GM19043 (cell line): ENCODE data around the gene MUC4.
"Not testable (repeated sequence)": the region's sequence is repeated elsewhere in the genome, so short reads cannot be mapped to it uniquely, and the experiment has no call there.

Experiments
- ATAC-seq: cut with Tn5 transposase; IDR thresholded peaks from one replicate; pipeline ENCODE4 v1.9.1; 2021; ENCODE audit warnings: low read depth; ENCODE audit not compliant: unreplicated experiment

MUC4 gene

DNA sequence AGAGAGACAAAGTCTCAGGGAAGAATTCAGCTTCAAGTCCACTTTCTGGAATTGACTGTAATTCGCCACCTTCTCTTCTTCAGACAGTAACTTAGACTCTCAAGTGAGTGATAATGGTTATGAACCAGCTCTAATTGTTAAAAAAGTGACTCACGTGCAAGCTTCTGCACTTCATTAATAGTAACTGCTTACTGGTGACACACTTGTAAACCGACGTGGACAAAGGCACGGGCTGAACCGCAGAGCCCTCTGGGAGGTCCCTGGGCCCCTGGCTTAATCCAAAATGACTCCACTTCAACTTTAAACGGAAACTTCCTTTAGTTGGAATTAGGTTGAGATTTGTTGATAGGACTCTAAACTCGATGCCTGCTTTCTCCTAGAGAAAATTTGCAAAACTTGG, 17.0 kb downstream of the MUC4 start:
- no peak for ATAC-seq

DNA sequence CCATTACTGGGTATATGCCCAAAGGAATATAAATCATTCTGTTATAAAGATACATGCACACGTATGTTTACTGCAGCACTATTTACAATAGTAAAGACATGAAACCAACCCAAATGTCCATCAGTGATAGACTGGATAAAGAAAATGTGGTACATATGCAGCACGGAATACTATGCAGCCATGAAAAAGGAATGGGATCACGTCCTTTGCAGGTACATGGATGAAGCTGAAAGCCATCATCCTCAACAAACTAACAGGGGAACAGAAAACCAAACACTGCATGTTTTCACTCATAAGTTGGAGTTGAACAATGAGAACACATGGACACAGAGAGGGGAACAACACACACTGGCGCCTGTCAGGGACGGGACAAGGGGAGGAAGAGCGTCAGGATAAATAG, 19.1 kb downstream of the MUC4 start:
- ATAC-seq = not testable (repeated sequence)

DNA sequence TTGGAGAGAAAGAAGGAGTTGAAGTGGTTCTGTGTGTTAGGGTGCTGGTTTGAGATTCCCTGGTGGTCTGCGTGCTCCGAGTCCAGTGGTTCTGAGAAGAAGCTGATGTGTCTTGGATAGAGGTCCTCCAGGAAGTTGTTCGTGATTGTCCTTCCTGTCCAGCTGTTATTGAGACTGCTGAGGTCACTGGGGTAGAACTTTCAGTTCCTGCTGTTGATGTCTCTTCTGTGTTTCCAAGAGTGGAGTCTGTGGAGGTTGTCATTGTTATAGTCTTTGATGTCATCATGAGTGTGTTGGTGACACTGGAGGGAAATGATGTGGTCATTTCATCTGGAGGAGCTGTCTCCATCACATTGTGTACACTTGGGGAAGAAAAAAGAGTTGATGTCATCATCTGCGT, 20.8 kb downstream of the MUC4 start:
- no peak for ATAC-seq

DNA sequence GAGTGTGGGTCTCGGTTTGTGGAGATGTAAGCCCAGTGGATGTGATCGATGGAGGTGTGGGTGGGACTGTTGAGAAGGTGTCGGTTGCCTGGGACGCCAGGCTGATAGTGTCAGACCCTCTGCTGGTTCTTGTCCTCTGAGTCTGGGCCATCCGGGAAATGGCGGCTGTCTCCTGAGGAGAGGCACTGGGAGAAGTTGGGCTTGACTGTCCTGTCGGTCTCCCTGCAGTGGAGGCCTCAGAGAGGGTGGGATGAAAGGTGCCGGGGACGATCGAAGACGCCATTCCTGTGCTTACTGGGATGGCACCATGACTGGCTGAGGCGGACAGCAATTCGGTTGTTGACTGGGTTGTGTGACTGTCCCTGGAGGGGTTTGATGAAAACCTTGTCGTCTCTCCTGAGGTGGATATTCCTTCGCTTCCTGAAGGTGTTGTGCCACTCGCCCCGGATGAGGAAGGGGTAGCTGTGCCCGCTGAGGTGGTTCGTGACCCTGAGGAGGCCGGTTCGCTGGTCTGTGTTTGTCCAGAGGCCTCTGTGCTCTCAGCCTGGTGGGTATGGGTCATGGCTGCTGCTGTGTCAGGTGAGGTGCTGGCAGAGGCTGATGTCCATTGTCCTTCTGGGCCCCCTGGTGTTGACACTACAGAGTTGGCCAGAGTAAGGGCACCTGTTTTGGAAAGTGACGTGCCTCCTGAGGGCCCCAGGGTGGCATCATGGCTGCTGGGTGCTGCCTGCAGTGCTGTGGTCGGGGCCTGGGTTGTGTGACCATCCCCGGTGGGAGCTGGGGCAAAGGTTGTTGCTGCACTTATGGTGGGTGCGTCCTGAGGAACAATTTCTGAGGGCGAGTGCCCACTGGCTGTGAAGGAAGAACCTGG, 22.8 kb downstream of the MUC4 start:
- ATAC-seq = no peak

DNA sequence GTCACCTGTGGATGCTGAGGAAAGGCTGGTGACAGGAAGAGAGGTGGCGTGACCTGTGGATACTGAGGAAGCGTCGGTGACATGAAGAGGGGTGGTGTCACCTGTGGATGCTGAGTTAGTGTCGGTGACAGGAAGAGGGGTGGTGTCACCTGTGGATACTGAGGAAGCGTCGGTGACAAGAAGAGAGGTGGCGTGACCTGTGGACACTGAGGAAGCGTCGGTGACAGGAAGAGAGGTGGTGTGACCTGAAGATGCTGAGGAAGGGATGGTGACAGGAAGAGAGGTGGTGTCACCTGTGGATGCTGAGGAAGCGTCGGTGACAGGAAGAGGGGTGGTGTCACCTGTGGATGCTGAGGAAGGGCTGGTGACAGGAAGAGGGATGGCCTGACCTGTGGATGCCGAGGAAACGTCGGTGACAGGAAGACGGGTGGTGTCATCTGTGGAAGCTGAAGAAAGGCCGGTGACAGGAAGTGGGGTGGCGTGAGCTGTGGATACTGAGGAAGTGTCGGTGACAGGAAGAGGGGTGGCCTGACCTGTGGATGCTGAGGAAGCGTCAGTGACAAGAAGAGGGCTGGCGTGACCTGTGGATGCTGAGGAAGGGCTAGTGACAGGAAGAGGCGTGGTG, 25.8 kb downstream of the MUC4 start:
- ATAC-seq = not testable (repeated sequence)

DNA sequence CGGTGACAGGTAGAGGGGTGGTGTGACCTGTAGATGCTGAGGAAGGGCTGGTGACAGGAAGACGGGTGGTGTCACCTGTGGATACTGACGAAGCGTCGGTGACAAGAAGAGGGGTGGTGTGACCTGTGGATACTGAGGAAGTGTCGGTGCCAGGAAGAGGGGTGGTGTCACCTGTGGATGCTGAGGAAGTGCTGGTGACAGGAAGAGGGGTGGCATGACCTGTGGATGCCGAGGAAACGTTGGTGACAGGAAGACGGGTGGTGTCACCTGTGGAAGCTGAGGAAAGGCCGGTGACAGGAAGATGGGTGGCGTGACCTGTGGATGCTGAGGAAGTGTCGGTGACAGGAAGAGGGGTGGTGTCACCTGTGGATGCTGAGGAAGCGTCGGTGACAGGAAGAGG, 27.7 kb downstream of the MUC4 start:
- not testable (repeated sequence) for ATAC-seq

DNA sequence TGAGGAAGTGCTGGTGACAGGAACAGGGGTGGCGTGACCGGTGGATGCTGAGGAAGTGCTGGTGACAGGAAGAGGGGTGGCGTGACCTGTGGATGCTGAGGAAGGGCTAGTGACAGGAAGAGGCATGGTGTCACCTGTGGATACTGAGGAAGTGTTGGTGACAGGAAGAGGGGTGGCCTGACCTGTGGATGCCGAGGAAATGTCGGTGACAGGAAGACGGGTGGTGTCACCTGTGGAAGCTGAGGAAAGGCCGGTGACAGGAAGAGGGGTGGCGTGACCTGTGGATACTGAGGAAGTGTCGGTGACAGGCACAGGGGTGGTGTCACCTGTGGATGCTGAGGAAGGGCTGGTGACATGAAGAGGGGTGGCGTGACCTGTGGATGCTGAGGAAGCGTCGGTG, 30.5 kb downstream of the MUC4 start:
- not testable (repeated sequence) for ATAC-seq

DNA sequence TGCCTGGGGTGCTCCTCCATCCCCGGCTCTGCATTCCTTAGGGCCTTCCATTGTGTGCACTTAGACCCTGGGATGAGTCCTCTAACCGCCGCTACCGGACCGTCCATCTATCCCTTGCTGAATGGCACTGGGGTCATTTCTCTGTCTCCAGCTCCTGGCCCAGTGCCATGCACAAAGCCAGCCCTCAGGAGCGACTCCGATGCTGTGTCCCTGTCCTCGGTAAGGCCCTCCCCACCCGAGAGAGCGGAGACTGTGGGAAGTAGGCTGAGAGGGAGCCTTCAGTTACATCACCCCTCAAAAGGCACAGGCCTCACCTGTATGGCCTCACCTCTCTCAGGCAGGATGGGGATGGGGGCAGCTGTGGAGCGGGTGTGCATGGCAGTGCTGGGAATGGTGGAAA, 33.8 kb downstream of the MUC4 start:
- ATAC-seq = no peak

DNA sequence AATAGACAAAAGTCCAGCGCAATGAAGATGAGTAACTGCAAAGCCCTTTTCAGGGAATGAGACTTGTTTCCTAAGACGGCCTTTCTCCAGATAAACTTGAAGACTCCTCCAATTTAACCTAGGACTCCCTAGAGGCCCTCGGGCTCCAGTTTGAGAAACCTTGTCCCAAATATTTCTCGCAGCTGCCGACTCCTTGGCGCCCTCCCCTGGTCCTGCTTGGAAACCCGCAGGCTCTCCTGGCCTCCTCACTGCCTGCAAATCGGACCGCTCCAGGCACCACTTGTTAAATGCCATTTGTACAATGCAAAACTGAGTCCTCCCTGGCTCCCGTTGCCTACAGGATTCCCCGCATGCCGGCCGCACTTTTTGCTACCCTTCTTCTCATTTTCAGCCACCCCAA, 36.8 kb downstream of the MUC4 start:
- no peak for ATAC-seq

DNA sequence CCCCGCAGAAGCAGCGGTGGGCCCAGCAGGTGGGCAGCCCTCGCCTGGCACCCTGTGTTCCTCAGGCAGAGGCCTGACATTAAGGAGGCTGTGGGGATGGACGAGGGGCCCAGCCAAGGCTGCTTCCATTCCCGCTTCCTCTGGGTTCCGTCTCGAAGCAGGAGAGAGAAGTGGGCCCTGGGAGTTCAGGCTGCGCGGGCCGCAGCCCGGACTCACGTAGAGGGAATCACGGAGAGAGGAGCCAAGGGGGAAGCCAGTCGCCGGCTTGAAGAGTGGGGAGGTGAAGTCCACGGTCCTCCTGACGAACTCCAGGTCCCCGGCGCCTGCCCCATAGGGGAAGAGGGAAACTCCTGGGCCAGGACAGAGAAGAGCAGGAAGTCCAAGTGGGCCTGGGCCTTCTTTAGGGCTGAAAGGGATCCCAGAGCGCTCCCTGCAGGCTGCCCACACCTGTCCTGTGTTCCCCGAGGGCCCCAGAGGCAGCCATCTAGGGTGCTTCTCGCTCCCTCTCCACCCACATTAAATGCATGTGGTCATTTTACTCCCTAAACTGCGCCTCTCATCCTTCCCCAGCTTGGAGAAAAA, 37.7 kb downstream of the MUC4 start:
- ATAC-seq = no peak

DNA sequence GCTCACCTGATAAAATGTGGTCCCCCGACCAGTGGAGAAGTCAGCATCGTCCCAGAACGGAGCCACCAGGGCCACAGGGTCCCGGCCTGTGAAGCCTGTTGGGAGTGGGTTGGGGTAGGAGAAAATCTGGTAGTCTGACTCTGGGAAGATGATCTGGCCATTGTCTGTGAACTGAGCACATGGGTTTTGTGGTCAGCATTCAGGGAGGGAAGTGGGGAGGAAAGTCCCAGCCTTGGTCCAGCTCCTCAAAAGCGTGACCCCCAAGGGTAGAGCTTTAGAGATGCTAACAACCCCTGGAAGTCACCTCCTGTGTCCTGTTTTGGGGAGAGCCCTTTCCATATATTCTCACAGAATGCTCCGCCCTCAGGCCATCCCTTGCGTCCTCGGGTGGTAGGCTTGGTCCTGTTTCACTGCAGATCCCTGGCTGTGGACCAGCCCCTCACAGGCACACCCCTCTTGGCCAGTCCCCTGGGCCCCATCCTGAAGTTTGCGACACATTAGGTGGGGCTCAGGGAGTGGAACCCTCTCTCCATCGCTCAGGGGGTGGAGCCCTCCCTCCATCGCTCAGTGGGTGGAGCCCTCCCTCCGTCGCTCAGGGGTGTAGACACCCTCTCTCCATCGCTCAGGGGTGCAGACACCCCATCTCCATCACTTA, 40.0 kb downstream of the MUC4 start:
- ATAC-seq = no peak

DNA sequence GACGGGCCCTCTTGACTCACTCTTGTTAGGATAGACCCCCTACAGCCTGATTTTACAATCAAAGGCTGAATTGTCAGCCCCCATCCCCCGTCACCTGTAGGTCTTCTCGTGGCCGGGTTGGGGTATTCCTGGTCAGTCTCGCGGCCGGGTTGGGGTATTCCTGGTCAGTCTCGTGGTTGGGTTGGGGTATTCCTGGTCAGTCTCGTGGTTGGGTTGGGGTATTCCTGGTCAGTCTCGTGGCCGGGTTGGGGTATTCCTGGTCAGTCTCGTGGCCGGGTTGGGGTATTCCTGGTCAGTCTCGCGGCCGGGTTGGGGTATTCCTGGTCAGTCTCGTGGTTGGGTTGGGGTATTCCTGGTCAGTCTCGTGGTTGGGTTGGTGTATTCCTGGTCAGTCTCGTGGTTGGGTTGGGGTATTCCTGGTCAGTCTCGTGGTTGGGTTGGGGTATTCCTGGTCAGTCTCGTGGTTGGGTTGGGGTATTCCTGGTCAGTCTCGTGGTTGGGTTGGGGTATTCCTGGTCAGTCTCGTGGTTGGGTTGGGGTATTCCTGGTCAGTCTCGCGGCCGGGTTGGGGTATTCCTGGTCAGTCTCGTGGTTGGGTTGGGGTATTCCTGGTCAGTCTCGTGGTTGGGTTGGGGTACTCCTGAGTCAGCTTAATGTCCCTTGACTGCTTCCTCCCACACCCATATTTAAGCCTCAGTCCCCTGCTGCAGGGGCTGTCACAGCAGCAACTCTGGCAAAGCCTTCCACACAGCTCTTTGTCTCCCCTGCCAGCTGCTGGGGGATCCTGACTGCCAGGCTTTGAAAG, 40.7 kb downstream of the MUC4 start:
- ATAC-seq = not testable (repeated sequence)

DNA sequence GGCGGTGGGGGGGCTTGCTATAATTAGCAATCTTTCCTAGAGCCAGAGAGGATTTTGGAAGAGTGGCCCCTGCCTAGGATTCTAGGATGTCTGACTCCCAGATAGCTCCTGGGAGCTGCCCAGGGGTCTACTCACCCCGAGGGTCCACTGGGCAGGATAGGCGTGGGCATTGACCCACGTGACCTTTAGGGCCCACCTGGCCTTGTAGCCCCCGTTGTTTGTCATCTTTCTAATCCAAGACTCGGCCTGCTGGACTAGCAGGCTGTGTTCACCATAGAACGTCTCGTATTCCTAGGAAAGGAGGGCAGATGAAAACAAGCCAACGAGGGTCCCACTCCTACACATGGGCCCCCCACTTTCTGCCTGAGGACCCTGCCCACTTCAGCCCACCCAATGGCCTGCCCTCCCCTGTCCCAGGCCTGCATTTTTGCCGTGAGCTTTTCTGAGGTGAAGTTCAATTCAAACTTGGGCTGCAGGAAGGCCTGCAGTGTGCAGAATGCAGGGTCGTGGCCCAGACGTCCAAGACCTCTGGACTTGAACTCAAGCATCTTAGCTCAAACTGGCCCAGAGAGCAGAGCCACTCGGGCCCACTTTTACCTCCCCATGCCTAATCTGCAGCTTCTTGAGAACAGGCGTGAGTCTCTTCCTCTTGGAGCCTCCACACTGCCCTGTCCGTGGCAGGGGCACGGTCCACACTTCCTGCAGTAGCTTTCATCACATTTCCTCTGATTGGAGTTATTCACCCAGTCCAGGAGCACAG, 41.5 kb downstream of the MUC4 start:
- ATAC-seq = no peak

DNA sequence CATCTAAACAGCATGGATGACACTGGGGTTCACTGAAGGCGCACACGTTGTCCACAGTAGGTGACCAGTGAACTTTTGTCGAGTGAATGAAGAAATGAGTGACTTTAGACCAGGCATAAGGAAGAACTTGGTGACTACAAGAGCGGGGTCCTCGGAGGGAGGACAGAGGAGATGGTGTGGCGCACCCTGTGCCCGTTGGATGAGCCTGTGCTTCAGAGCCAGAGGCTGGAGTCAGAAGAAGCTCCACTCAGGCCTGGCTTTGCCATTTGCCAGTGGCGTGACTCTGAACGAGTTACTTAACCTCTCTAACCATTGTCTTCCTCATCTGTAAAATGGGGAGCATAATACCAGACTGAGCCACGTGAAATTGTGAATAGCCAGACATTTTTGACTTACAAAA, 42.2 kb downstream of the MUC4 start:
- ATAC-seq = no peak

DNA sequence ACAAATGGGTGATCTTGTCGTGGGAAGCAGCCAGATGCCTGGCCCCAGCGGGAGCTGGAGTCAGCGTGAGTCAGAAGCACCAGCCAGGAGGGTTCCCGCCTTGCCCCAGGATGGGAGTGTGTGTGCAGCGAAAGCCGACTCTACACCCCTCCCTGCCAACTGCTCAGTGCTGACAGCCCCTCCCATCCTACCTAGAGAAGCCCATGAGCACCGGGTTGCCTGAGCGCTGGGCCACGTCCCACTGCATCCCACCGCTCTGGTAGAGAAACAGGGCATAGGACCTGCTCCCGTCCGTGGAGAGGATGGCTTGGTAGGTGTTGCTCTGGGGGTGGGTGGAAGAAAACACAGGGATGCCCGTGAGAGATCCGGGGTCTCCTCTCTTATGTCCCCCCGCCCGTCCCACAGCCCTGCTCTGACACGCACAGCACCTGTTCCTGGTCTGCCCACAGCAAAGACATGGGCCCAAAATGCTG, 42.9 kb downstream of the MUC4 start:
- ATAC-seq = no peak

DNA sequence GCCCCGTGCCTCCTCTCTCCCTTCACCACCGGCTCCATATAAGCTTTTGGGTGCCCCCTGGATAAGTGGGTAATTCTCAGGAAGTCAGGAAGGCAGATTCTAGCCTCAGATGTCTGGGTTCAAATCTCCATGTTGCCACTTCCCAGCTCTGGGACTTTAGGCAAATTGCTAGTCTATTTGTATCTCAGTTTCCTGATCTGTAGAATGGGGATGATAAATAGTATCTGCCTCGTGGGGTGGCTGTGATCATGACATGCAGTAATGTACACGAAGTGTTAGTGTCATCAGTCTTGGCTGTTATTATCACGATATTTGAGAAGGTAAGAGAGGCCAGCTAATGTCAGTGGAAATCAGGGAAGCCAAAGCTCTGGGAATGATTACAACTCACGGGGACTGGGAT, 43.3 kb downstream of the MUC4 start:
- no peak for ATAC-seq

DNA sequence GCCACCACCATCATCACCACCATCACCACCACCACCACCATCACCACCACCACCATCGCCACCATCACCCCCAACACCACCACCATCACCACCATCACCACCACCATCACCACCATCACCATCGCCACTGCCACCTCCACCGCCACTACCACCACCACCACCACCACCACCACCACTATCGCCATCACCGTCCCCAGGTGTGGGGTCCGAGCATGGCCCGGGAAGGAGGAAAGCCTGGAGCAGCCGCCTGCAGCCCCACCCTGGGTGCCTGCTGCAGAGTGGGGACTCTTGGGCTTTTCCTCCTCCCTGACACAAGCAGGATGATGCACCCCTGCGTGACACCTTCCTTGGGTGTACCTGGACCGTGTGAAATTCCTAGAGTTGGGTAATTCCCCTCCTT, 43.9 kb downstream of the MUC4 start:
- ATAC-seq = no peak

DNA sequence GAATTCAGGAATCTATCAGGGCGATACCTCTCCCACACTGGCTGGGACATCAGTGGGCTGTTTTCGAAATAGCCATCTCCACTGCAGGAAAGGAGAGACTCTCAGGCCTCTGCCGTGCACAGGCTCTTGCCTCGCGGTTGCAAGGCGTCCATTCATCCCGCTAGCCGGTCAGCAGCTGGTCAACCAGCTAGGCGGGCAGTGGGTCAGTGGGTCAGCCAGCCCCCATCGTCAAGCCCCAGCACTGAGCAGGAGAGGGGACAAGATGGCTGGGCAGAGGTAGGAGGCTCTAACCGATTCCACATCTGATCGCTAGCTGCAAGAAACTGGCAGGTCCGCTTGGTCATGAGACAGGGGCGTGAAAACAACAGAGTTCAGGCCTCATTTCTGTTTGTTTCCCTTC, 45.1 kb downstream of the MUC4 start:
- ATAC-seq = no peak

DNA sequence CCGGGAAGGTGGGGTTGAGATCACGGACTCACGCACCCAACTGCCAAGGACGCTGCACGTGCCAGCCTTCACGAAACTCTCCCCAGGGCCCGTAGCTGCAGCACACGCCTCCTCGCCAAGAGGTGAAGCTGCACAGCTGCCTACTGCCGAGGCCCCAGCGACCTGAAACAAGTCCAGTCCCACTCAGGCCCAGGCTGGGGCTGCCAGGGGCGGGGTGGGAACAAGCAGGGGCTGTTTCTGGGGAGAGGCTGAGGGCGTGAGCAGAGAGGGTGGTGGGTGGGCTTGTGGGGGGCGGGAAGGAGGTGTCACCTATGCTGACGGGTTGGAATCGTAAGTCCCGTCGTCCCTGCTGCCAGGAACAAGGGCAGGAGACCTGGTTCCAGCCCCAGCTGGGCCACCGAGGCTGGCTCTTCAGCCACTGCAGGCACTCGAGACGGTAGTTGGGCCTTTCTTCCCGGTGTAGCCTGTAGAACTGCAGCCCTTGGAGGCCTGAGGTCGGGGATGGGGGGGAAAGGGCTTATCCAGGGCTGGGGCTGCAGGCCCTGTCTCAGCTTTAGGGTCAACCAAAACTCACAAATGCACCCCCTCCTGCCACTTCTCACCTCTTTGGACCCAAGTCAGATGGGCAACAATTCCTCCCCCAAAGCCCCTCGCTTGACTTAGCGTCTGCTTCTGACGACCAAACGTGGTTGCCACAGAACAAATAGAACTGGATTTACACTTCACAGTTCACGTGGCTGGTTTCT, 46.6 kb downstream of the MUC4 start:
- no peak for ATAC-seq
